ENCODE measurements around the gene TMEM41B.
"Not testable (repeated sequence)": the region's sequence is repeated elsewhere in the genome, so short reads cannot be mapped to it uniquely, and the experiment has no call there.

The TMEM41B gene

DNA sequence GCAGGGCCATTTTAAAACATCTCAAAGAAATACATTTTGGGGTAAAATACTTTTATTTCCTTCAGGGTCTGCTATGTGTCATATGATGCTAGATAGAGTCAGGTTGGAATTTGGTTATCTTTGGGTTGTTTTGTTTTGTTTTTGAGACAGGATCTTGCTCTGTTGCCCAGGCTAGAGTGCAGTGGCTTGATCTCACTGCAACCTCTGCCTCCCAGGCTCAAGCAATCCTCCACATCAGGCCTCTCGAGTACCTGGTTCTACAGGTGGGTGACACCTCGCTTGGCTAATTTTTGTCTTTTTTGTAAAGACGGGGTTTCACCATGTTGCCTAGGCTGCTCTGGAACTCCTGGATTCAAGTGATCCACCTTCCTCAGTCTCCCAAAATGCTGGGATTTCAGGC, 66.5 kb downstream of the TMEM41B start:
- Histone ChIP-seq H3K27me3 (ENCODE audit: low read length) (no peaks in the 10 kb centered on the region), H3K9me2 (replicated peaks; ENCODE audit: insufficient read depth, low read length) (no peaks in the 10 kb centered on the region), H3K79me2 (ENCODE audit: insufficient read depth, low read length) (no peaks in the 10 kb centered on the region), H3F3A (ENCODE audit: insufficient read depth) (no peaks in the 10 kb centered on the region), H3K36me3 (ENCODE audit: low read length) (no peaks in the 10 kb centered on the region), H2AFZ (ENCODE audit: low read depth, low read length, severe bottlenecking) (no peak overlapping the region), H4K20me1 (ENCODE audit: low read depth, low read length) (peaks cover 14% of the 10 kb centered on the region; the same call in 1 of the 2 replicates), H3K4me3 (ENCODE audit: insufficient read depth, low read length, poor library complexity, severe bottlenecking) (no peak overlapping the region), H3K9me3 (ENCODE audit: insufficient read depth, low read length) (no peaks in the 10 kb centered on the region), H3K9ac (ENCODE audit: low read length) (no peak overlapping the region), H3K27ac (ENCODE audit: low read depth, low read length) (no peak overlapping the region), H3K4me2 (ENCODE audit: low read depth, low read length, poor library complexity, severe bottlenecking) (no peak overlapping the region)
- TF ChIP-seq EZH2phosphoT487 (conservative IDR thresholded peaks at IDR 0.05; ENCODE audit: low read length), result no peak
- TF ChIP-seq, protein P1, sequence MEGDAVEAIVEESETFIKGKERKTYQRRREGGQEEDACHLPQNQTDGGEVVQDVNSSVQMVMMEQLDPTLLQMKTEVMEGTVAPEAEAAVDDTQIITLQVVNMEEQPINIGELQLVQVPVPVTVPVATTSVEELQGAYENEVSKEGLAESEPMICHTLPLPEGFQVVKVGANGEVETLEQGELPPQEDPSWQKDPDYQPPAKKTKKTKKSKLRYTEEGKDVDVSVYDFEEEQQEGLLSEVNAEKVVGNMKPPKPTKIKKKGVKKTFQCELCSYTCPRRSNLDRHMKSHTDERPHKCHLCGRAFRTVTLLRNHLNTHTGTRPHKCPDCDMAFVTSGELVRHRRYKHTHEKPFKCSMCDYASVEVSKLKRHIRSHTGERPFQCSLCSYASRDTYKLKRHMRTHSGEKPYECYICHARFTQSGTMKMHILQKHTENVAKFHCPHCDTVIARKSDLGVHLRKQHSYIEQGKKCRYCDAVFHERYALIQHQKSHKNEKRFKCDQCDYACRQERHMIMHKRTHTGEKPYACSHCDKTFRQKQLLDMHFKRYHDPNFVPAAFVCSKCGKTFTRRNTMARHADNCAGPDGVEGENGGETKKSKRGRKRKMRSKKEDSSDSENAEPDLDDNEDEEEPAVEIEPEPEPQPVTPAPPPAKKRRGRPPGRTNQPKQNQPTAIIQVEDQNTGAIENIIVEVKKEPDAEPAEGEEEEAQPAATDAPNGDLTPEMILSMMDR (IDR thresholded peaks at IDR 0.05; ENCODE audit: insufficient read depth, low read length, poor library complexity, severe bottlenecking), result no peak

DNA sequence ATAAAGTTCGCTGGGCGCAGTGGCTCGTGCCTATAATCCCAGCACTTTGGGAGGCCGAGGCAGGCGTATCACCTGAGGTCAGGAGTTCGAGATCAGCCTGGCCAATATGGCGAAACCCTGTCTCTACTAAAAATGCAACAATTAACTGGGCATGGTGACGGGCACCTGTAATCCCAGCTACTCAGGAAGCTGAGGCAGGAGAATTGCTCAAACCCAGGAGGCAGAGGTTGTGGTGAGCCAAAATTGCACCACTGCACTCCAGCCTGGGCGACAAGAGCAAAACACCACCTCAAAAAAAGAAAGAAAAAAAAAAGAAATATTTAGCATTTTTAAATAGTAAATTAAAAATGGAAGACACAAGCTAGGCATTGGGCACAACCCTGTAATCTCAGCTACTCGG, 78.2 kb downstream of the TMEM41B start:
- H3K27ac ChIP-seq (ENCODE audit: low read depth, low read length); H3K36me3 ChIP-seq (ENCODE audit: low read length); H3K4me2 ChIP-seq (ENCODE audit: low read depth, low read length, poor library complexity, severe bottlenecking); H2AFZ ChIP-seq (ENCODE audit: low read depth, low read length, severe bottlenecking); H3F3A ChIP-seq (ENCODE audit: insufficient read depth); H3K9ac ChIP-seq (ENCODE audit: low read length); H3K9me3 ChIP-seq (ENCODE audit: insufficient read depth, low read length); H3K27me3 ChIP-seq (ENCODE audit: low read length); H3K9me2 ChIP-seq (replicated peaks; ENCODE audit: insufficient read depth, low read length); H3K4me3 ChIP-seq (ENCODE audit: insufficient read depth, low read length, poor library complexity, severe bottlenecking); H4K20me1 ChIP-seq (ENCODE audit: low read depth, low read length); H3K79me2 ChIP-seq (ENCODE audit: insufficient read depth, low read length): not testable (repeated sequence)

GRCh38 chr11:9232482-9232881, 81.9 kb downstream of the TMEM41B start:
- Histone ChIP-seq H3K4me3 (ENCODE audit: insufficient read depth, low read length, poor library complexity, severe bottlenecking) (no peak overlapping the region), H3K4me2 (ENCODE audit: low read depth, low read length, poor library complexity, severe bottlenecking) (no peak overlapping the region), H3K36me3 (ENCODE audit: low read length) (no peaks in the 10 kb centered on the region), H4K20me1 (ENCODE audit: low read depth, low read length) (0 out of 2 replicates have a peak, but pooled peaks cover under 1% of the 10 kb centered on the region), H3F3A (ENCODE audit: insufficient read depth) (no peaks in the 10 kb centered on the region), H2AFZ (ENCODE audit: low read depth, low read length, severe bottlenecking) (no peak overlapping the region), H3K27me3 (ENCODE audit: low read length) (no peaks in the 10 kb centered on the region), H3K9ac (ENCODE audit: low read length) (no peak overlapping the region), H3K9me2 (replicated peaks; ENCODE audit: insufficient read depth, low read length) (no peaks in the 10 kb centered on the region), H3K9me3 (ENCODE audit: insufficient read depth, low read length) (no peaks in the 10 kb centered on the region), H3K27ac (ENCODE audit: low read depth, low read length) (no peak overlapping the region), H3K79me2 (ENCODE audit: insufficient read depth, low read length) (no peaks in the 10 kb centered on the region)
- TF ChIP-seq, protein P1 (IDR thresholded peaks at IDR 0.05; ENCODE audit: insufficient read depth, low read length, poor library complexity, severe bottlenecking), result no peak
- no peak for TF ChIP-seq EZH2phosphoT487 (conservative IDR thresholded peaks at IDR 0.05; ENCODE audit: low read length)

- Histone ChIP-seq H3K79me2 (ENCODE audit: insufficient read depth, low read length) (no peaks in the 10 kb centered on the region), H3K9me3 (ENCODE audit: insufficient read depth, low read length) (no peaks in the 10 kb centered on the region), H2AFZ (ENCODE audit: low read depth, low read length, severe bottlenecking) (no peak overlapping the region), H3K27ac (ENCODE audit: low read depth, low read length) (no peak overlapping the region), H3K27me3 (ENCODE audit: low read length) (no peaks in the 10 kb centered on the region), H3K9ac (ENCODE audit: low read length) (no peak overlapping the region), H4K20me1 (ENCODE audit: low read depth, low read length) (peaks cover 4% of the 10 kb centered on the region; the same call in 1 of the 2 replicates), H3K9me2 (replicated peaks; ENCODE audit: insufficient read depth, low read length) (no peaks in the 10 kb centered on the region), H3K36me3 (ENCODE audit: low read length) (no peaks in the 10 kb centered on the region), H3F3A (ENCODE audit: insufficient read depth) (no peaks in the 10 kb centered on the region), H3K4me3 (ENCODE audit: insufficient read depth, low read length, poor library complexity, severe bottlenecking) (no peak overlapping the region), H3K4me2 (ENCODE audit: low read depth, low read length, poor library complexity, severe bottlenecking) (no peak overlapping the region)
- no peak for TF ChIP-seq EZH2phosphoT487 (conservative IDR thresholded peaks at IDR 0.05; ENCODE audit: low read length)
- TF ChIP-seq, protein P1 (IDR thresholded peaks at IDR 0.05; ENCODE audit: insufficient read depth, low read length, poor library complexity, severe bottlenecking), result no peak
Observed at GRCh38 chr11:9231848-9232177, 82.6 kb downstream of the TMEM41B start.
